H9 (cell line): Measurements from ENCODE around the gene TBC1D12. TPM values are rescaled to one million over a fixed set of nuclear protein-coding genes. Genes with fewer than 3 reads are reported as not detected.

Source experiments
- DNase-seq: peaks from one replicate; pipeline ENCODE4 v3.0.0-alpha.2; 2017
- H2AFZ ChIP-seq: one replicate; pipeline ENCODE4 v1.6.1; 2013; ENCODE audit warnings: mild to moderate bottlenecking, low read length, control low read depth, moderate library complexity
- H2AK5ac ChIP-seq: 2 replicates; pipeline ENCODE4 v1.6.1; 2013; ENCODE audit warnings: low read length, control low read depth, mixed read lengths; ENCODE audit not compliant: insufficient read length
- H2BK120ac ChIP-seq: one replicate; pipeline ENCODE4 v1.6.1; 2013; ENCODE audit warnings: low read depth, mild to moderate bottlenecking, low read length, control low read depth, inconsistent platforms; ENCODE audit not compliant: poor library complexity, severe bottlenecking
- H2BK12ac ChIP-seq: 2 replicates; pipeline ENCODE4 v1.6.1; 2013; ENCODE audit warnings: low read length, control low read depth, mixed read lengths, low read depth; ENCODE audit not compliant: insufficient read length
- H2BK15ac ChIP-seq: 2 replicates; pipeline ENCODE4 v1.6.1; 2013; ENCODE audit warnings: low read depth, low read length, control low read depth
- H2BK20ac ChIP-seq: one replicate; pipeline ENCODE4 v1.6.1; 2013; ENCODE audit warnings: low read depth, mild to moderate bottlenecking, low read length, control low read depth, inconsistent platforms; ENCODE audit not compliant: poor library complexity, severe bottlenecking
- H2BK5ac ChIP-seq: 2 replicates; pipeline ENCODE4 v1.6.1; 2013; ENCODE audit warnings: low read length, control low read depth, mixed read lengths; ENCODE audit not compliant: insufficient read length
- H3K14ac ChIP-seq: 2 replicates; pipeline ENCODE4 v1.6.1; 2013; ENCODE audit warnings: low read length, control low read depth; ENCODE audit not compliant: insufficient read depth
- H3K18ac ChIP-seq: 2 replicates; pipeline ENCODE4 v1.6.1; 2013; ENCODE audit warnings: low read depth, mild to moderate bottlenecking, mixed read lengths, low read length, control low read depth; ENCODE audit not compliant: insufficient read length
- H3K23ac ChIP-seq: 2 replicates; pipeline ENCODE4 v1.6.1; 2013; ENCODE audit warnings: low read length, control low read depth, mixed read lengths, low read depth; ENCODE audit not compliant: insufficient read length
- H3K23me2 ChIP-seq: 2 replicates; pipeline ENCODE4 v1.6.1; 2013; ENCODE audit warnings: low read depth, mild to moderate bottlenecking, mixed read lengths, low read length, control low read depth; ENCODE audit not compliant: insufficient read length, poor library complexity, severe bottlenecking
- H3K27ac ChIP-seq: 2 replicates; pipeline ENCODE4 v1.5.1; 2013; ENCODE audit warnings: low read length, control low read depth, mixed read lengths, low read depth; ENCODE audit not compliant: insufficient read length
- H3K27me3 ChIP-seq: 2 replicates; pipeline ENCODE4 v1.6.1; 2013; ENCODE audit warnings: low read length, control low read depth, inconsistent platforms; ENCODE audit not compliant: insufficient read depth
- H3K4ac ChIP-seq: 2 replicates; pipeline ENCODE4 v1.6.1; 2013; ENCODE audit warnings: low read depth, mild to moderate bottlenecking, control low read depth, inconsistent platforms, low read length, moderate library complexity
- H3K4me1 ChIP-seq: 2 replicates; pipeline ENCODE4 v1.6.1; 2013; ENCODE audit warnings: low read length, control low read depth, inconsistent platforms; ENCODE audit not compliant: insufficient read depth
- H3K4me2 ChIP-seq: 2 replicates; pipeline ENCODE4 v1.6.1; 2013; ENCODE audit warnings: low read length, control low read depth, mixed read lengths; ENCODE audit not compliant: insufficient read length, insufficient read depth
- H3K56ac ChIP-seq: 2 replicates; pipeline ENCODE4 v1.6.1; 2013; ENCODE audit warnings: low read depth, mild to moderate bottlenecking, mixed read lengths, low read length, control low read depth; ENCODE audit not compliant: insufficient read length
- H3K79me1 ChIP-seq: 2 replicates; pipeline ENCODE4 v1.6.1; 2013; ENCODE audit warnings: low read depth, mild to moderate bottlenecking, moderate library complexity, low read length, control low read depth, inconsistent platforms; ENCODE audit not compliant: insufficient read depth, poor library complexity, severe bottlenecking
- H3K79me2 ChIP-seq: 2 replicates; pipeline ENCODE4 v1.6.1; 2013; ENCODE audit warnings: low read length, control low read depth, inconsistent platforms; ENCODE audit not compliant: insufficient read depth
- H3K9ac ChIP-seq: 2 replicates; pipeline ENCODE4 v1.6.1; 2013; ENCODE audit warnings: low read length, control low read depth, mixed read lengths; ENCODE audit not compliant: insufficient read length; ENCODE audit errors: extremely low read depth
- H3K9me3 ChIP-seq: one replicate; pipeline ENCODE4 v1.6.1; 2013; ENCODE audit warnings: low read depth, low read length, inconsistent platforms; ENCODE audit not compliant: control insufficient read depth
- H3T11ph ChIP-seq: one replicate; pipeline ENCODE4 v1.6.1; 2013; ENCODE audit warnings: mild to moderate bottlenecking, low read length, control low read depth, inconsistent platforms
- H4K20me1 ChIP-seq: one replicate; pipeline ENCODE4 v1.6.1; 2013; ENCODE audit not compliant: control insufficient read depth, insufficient read length, insufficient read depth
- H4K5ac ChIP-seq: 2 replicates; pipeline ENCODE4 v1.6.1; 2013; ENCODE audit warnings: low read depth, mild to moderate bottlenecking, mixed read lengths, low read length, control low read depth; ENCODE audit not compliant: insufficient read length
- H4K8ac ChIP-seq: replicated peaks from 2 replicates; pipeline ENCODE4 v1.6.1; 2013; ENCODE audit warnings: low read length, control low read depth, mixed read lengths, low read depth; ENCODE audit not compliant: insufficient read length
- H4K91ac ChIP-seq: 2 replicates; pipeline ENCODE4 v1.6.1; 2013; ENCODE audit warnings: low read depth, mild to moderate bottlenecking, moderate library complexity, mixed read lengths, low read length, control low read depth; ENCODE audit not compliant: insufficient read length
- H3K27ac Mint-ChIP-seq, 3 experiments: 2 replicates in 2 of 3; 3 replicates in 1 of 3; pipeline ENCODE4 v1.8.0; 2020 to 2021; ENCODE audit warnings: mixed read lengths in 3 of 3, mild to moderate bottlenecking in 1 of 3, moderate library complexity in 1 of 3
- H3K27me3 Mint-ChIP-seq: 2 replicates; pipeline ENCODE4 v1.8.0; 2021; ENCODE audit warnings: low read depth, mild to moderate bottlenecking, moderate library complexity, mixed read lengths
- H3K36me3 Mint-ChIP-seq, 3 experiments: 2 replicates in 2 of 3; 3 replicates in 1 of 3; pipeline ENCODE4 v1.8.0; 2020 to 2021; ENCODE audit warnings: low read depth in 3 of 3, mixed read lengths in 3 of 3; ENCODE audit not compliant: insufficient read depth in 1 of 3
- H3K4me1 Mint-ChIP-seq, 2 experiments: 2 replicates each; pipeline ENCODE4 v1.8.0; 2020; ENCODE audit warnings: mixed read lengths in 2 of 2
- H3K4me3 Mint-ChIP-seq, 2 experiments: 2 replicates in 1 of 2; 3 replicates in 1 of 2; pipeline ENCODE4 v1.8.0; 2020 to 2021; ENCODE audit warnings: mild to moderate bottlenecking in 2 of 2, mixed read lengths in 2 of 2, moderate library complexity in 1 of 2
- H3K9me3 Mint-ChIP-seq, 2 experiments: 2 replicates in 1 of 2; 3 replicates in 1 of 2; pipeline ENCODE4 v1.8.0; 2020; ENCODE audit warnings: mild to moderate bottlenecking in 2 of 2, mixed read lengths in 2 of 2, moderate library complexity in 1 of 2
- WGBS: extraction: QIAGEN DNeasy Blood & Tissue Kit; methylation state at CpG from one replicate; pipeline ENCODE4 v1.1.7; 2013; ENCODE audit warnings: missing lambda C conversion rate, low lambda C conversion rate, mixed read lengths; ENCODE audit not compliant: insufficient read length; ENCODE audit errors: extremely low coverage; 5-methylcytosine and 5-hydroxymethylcytosine counted together
- total RNA-seq: library from RNA; stranded (reverse); gene quantifications from 2 replicates; pipeline ENCODE4 v1.2.1, GENCODE V29; 2021
- TF ChIP-seq, protein P1 (sequence below): fragments of 200-600 bp; sonication (generic); conservative IDR thresholded peaks from 3 replicates; pipeline ENCODE4 v1.8.0; 2021; ENCODE audit warnings: antibody characterized with exemption, mild to moderate bottlenecking

The TBC1D12 gene
- total RNA-seq, 1 experiment from 2014 or later = 2.0 TPM

DNA sequence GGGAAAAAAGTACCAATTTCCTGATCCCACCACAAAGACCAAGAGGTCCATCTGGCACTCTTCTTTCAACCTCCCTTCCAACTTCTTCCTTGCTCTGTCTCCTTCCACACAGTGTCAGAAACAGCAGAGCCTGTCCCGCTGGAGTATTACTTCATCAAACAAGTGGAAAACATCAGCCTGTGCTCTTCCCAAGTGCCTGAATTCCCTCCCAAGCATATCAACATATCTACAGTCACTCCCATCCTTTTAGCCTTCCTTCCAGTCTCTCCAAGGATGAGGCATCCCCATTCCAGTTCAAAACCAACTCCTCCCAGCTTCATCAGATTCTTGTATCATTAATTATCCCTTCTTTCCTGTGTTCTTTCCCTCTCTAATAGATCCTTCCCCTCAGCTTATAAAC is 37.9 kb upstream of the TBC1D12 start:
- H3K79me2 ChIP-seq = peaks cover 12% of the 10 kb centered on the region; the same call in 1 of the 2 replicates
- no peak overlapping the region for H2BK12ac ChIP-seq
- Mint-ChIP-seq H3K36me3 (peaks cover 8 to 15% (median 15%) of the 10 kb centered on the region in 3 experiments; a peak in 6 of 7 replicates), H3K4me1 (peaks cover 7 to 8% of the 10 kb centered on the region in 2 experiments; a peak in 2 of 4 replicates), H3K4me3 (no peak overlapping the region), H3K27me3 (peaks cover 32% of the 10 kb centered on the region), H3K9me3 (peaks cover 0 to 4% of the 10 kb centered on the region in 2 experiments; a peak in 2 of 5 replicates), H3K27ac (no peak overlapping the region)
- no peak overlapping the region for H2AK5ac ChIP-seq
- H2BK15ac ChIP-seq = no peak overlapping the region
- H2BK20ac ChIP-seq = no peak overlapping the region
- H2AFZ ChIP-seq = no peak overlapping the region
- DNase-seq = no peak
- H3K9ac ChIP-seq = no peak overlapping the region
- H3K27ac ChIP-seq = no peak overlapping the region
- H2BK120ac ChIP-seq = no peak overlapping the region
- no peaks in the 10 kb centered on the region; the same call in 1 of the 2 replicates for H3K4me1 ChIP-seq
- H3K14ac ChIP-seq = no peak overlapping the region
- no peak overlapping the region for H3K4me2 ChIP-seq
- peaks cover 5% of the 10 kb centered on the region for H3K23me2 ChIP-seq
- no peak overlapping the region for H3K18ac ChIP-seq
- no peak overlapping the region for H3K4ac ChIP-seq
- H3K27me3 ChIP-seq = no peaks in the 10 kb centered on the region; the same call in 1 of the 2 replicates
- no peak overlapping the region for H4K91ac ChIP-seq
- TF ChIP-seq, protein P1, sequence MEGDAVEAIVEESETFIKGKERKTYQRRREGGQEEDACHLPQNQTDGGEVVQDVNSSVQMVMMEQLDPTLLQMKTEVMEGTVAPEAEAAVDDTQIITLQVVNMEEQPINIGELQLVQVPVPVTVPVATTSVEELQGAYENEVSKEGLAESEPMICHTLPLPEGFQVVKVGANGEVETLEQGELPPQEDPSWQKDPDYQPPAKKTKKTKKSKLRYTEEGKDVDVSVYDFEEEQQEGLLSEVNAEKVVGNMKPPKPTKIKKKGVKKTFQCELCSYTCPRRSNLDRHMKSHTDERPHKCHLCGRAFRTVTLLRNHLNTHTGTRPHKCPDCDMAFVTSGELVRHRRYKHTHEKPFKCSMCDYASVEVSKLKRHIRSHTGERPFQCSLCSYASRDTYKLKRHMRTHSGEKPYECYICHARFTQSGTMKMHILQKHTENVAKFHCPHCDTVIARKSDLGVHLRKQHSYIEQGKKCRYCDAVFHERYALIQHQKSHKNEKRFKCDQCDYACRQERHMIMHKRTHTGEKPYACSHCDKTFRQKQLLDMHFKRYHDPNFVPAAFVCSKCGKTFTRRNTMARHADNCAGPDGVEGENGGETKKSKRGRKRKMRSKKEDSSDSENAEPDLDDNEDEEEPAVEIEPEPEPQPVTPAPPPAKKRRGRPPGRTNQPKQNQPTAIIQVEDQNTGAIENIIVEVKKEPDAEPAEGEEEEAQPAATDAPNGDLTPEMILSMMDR = no peak
- H3K56ac ChIP-seq = no peak overlapping the region
- H3K23ac ChIP-seq = no peak overlapping the region
- no peaks in the 10 kb centered on the region for H3K79me1 ChIP-seq
- H4K5ac ChIP-seq = no peak overlapping the region
- no peaks in the 10 kb centered on the region for H4K20me1 ChIP-seq
- H4K8ac ChIP-seq = no peak overlapping the region
- no CpG with 5 or more reads among the region's 1 CpG for WGBS
- no peak overlapping the region for H2BK5ac ChIP-seq
- H3K9me3 ChIP-seq = no peaks in the 10 kb centered on the region
- H3T11ph ChIP-seq = no peak overlapping the region
